ENCODE measurements around the gene KCP. TPM values are rescaled to one million over a fixed set of nuclear protein-coding genes. Genes with fewer than 3 reads are reported as not detected.

Gene KCP
- total RNA-seq, 1 experiment from 2014 or later: 0.35 TPM

DNA sequence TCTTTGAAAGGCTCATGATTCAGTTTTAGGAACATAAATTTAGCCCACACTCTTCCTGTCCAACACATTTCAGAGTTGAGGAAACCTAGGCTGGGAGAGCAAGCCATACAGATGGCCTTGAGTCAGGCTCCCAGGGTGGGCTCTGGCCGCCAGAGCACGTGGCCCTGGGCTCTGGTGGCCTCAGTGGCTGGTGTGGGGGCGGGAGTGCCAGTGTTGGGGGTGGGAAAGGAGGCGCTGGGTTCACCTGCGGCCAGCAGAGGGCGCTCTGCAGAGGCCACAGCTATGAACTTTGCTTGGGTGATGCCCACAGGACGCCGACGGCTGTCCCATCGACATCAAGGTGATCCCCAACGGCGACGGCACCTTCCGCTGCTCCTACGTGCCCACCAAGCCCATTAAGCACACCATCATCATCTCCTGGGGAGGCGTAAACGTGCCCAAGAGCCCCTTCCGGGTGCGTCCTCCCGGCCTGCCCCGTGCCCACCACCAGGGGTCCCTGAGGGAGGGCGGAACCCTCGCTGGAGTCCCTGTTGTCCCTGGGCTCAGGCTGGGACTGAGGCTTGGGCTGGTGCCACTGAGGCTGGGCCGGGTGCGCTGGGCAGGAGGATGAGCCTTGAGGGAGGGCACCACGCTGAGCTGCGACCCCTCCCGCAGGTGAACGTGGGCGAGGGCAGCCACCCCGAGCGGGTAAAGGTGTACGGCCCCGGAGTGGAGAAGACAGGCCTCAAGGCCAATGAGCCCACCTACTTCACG lies 68.4 kb downstream of the KCP start:
- peak; percentile 36 for DNase-seq (ENCODE audit: low read depth)

DNA sequence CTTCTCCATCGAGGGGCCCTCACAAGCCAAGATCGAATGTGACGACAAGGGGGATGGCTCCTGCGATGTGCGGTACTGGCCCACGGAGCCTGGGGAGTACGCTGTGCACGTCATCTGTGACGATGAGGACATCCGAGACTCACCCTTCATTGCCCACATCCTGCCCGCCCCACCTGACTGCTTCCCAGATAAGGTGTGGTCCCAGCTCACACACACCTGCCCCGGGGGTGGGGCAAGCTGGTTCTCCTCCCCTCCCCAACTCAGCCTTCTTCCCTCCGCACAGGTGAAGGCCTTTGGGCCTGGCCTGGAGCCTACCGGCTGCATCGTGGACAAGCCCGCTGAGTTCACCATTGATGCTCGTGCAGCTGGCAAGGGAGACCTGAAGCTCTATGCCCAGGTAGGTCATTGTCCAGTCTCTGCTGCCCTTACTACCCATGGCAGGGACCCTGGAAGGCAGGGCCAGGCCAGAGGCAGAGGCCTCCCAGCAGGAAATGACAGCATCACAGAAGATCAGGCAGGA lies 69.3 kb downstream of the KCP start:
- DNase-seq (ENCODE audit: low read depth): no peak

GRCh38 chr7:128840326-128841170 lies 70.0 kb downstream of the KCP start:
- DNase-seq (ENCODE audit: low read depth): no peak

DNA sequence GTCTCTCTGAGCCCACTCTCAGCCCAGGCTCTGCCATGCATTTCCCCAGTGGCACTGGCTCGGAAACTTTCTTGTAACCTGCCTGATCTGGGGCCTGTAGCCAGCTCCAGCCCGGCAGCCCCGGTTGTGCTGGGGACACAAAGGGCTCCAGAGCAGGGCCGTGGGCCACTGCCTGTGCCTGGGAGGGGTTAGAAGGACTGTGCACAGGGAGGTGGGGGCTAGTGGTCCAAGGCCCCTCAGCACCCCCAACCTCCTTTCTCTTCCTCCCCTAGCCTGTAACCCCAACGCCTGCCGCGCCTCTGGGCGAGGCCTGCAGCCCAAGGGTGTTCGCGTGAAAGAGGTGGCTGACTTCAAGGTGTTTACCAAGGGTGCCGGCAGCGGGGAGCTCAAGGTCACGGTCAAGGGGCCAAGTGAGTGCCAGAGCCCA lies 70.7 kb downstream of the KCP start:
- no peak for DNase-seq (ENCODE audit: low read depth)

DNA sequence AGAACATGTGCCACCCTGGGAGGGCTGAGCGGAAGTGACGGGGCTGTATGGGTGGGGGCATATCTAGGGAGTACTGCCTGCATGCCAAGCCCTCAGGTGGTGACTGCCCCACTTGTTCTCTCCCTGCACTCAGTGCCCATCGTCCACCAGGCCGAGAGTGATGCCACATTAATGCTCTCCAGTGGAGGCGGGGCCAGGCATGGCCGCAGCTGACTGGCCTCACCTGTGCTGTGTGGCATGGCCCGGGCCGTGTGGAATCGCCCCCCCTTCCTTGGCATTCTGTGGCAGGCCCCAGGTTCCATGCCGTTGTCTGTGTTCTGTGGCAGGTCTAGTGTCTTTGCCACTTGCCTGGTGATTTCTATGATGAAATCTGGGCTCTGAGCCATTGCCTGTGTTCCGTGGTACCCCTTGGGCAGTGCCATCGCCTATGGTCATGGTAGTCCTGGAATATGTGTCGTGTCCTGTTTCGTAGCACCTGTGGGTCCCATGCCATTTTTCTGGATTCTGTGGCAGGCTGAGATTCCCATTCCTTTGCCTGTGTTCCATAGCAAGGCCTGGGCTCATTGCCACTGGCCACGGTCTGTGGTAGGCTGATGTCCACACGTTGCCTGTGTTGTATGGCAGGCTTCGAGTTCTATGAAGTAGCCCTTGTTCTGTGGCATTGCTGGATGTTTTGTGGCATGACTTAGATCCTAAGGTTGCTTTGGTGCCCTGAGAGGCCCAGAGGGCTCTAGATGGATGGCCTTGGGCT lies 71.4 kb downstream of the KCP start:
- DNase-seq (ENCODE audit: low read depth): no peak

GRCh38 chr7:128838109-128838779 lies 72.3 kb downstream of the KCP start:
- DNase-seq (ENCODE audit: low read depth): no peak

DNA sequence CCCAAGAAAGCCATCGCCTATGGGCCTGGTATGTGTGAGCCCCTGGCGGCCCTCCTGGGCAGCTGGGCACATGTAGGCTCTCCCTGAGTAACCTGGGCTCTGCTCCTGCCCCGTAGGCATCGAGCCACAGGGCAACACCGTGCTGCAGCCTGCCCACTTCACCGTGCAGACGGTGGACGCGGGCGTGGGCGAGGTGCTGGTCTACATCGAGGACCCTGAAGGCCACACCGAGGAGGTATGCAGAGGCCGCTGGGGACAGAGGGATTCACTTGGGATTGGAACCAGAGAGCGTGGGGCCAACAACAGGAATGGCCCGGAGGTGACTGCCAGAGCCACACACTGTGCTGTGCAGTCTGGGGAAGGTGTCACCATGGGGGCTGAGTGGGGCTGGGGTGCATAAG lies 73.0 kb downstream of the KCP start:
- no peak for DNase-seq (ENCODE audit: low read depth)

DNA sequence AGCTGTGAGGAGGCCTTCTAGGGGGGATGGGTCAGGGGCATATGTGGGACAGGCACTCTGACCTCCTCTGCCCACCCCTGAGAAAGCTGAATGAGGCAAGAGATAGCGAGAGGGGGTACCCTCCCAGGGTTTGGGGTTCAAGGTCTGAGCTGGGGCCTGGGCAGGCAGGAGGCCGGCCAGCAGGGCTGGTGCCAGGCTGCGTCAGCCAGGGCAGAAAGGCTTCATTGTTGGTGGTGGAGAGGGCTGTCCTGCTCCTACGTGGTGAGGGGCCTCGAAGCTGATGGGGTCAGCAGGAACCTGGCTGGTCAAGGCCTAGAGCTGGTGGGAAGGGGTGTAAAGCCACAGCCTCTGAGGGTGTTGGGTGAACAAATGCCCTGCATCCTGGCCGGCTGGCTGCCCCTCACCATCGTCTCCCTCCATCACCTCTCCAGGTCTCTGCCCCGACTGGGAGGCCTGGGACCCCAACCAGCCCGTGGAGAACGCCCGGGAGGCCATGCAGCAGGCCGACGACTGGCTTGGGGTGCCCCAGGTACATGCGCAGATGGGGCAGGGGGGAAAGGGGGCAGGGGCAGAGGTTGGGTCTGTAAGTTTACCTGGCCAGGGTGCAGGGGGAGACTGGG lies 73.7 kb downstream of the KCP start:
- no peak for DNase-seq (ENCODE audit: low read depth)

DNA sequence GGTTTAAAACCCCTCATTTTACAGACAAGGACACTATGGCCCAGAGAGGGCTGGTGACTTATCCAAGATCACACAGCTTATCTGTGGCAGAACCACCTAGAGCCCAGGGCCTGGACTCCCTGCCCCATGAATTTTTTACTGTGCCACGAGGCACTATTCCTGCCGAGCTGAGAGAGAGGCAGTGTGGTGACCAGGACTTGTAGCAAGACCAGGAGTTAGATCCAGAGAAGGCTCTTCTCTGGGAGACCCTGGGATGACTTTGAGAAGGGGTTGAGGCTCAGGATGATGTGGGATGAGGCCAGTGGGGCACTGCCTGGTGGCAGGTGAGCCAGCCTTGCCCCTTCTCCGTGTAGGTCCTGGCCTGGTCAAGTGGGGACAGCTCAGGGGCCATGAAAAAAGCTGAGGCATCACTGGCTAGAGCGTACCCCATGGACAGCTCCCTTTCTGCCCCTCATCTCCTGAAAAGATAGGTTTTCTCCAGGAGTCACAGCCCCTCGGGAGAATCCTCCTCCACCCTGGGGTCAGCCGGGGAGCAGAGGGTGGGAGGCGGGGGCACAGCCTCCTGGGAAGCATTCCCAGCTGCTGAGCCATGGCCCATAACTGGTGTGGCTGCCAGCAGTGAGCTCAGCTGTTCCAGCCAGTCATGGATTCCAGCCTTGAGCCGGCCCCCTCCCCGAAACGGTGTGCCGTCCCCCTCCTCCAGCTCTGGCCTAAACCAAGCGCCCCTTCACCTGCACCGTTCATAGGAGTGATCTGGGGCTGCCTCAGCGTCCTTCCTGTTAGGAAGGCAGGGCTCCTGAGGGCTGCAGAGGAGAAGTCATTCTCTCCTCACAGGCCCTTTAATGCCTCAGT lies 74.5 kb downstream of the KCP start:
- no peak for DNase-seq (ENCODE audit: low read depth)

GRCh38 chr7:128835231-128835751 lies 75.2 kb downstream of the KCP start:
- DNase-seq (ENCODE audit: low read depth): no peak

- DNase-seq (ENCODE audit: low read depth): no peak
These were observed 76.6 kb downstream of the KCP start for GRCh38 chr7:128833946-128834325.

- DNase-seq (ENCODE audit: low read depth): peak; percentile 73
These were observed 77.2 kb downstream of the KCP start for GRCh38 chr7:128833148-128833945.

DNA sequence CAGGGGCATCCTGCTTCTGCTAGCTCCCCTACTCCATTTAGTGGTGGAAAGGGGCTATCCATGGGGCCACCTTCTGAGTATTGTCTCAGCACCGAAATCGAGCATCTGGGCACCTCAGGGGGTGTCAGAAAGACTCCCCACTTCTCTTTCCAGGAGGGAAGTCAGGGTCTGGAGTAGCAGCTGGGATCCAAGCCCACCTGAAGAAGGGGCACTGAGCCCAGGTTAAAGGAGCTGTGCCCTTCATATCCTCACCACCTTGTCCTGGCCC lies 77.7 kb downstream of the KCP start:
- DNase-seq (ENCODE audit: low read depth): no peak

- no peak for DNase-seq (ENCODE audit: low read depth)
These were observed 78.3 kb downstream of the KCP start for GRCh38 chr7:128831994-128832879.

GRCh38 chr7:128831178-128831993 lies 79.1 kb downstream of the KCP start:
- peak; percentile 57 for DNase-seq (ENCODE audit: low read depth)

DNA sequence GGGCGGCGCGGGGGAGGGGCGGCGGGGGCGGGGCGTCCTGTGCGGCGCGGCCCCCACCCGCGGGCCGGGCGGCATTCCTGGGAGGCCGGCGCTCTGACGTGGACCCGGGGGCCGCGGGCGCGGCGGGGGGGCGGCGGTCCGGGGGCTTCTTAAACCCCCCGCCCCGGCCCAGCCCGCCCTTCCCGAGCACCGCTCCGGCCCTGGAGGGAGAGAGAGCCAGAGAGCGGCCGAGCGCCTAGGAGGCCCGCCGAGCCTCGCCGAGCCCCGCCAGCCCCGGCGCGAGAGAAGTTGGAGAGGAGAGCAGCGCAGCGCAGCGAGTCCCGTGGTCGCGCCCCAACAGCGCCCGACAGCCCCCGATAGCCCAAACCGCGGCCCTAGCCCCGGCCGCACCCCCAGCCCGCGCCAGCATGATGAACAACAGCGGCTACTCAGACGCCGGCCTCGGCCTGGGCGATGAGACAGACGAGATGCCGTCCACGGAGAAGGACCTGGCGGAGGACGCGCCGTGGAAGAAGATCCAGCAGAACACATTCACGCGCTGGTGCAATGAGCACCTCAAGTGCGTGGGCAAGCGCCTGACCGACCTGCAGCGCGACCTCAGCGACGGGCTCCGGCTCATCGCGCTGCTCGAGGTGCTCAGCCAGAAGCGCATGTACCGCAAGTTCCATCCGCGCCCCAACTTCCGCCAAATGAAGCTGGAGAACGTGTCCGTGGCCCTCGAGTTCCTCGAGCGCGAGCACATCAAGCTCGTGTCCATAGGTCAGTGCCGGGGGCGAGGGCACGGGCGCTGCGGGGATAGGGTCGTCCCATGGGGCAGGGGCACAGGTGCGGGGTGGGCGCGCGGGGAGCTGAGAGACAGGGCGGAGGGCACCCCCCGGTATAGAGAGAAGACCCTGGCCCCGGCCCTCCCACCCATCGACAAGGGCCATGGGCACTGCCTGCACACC lies 80.0 kb downstream of the KCP start, which contains the start of gene FLNC:
FLNC (plus strand) TSS at position 176 of the 947 bp plus-strand sequence; CDS start at position 408, 232 bp downstream.
- DNase-seq (ENCODE audit: low read depth): peak; percentile 15

Data from HT1080 (cell line).